Adrenal gland (tissue), 12 donors: ENCODE data around the gene PUSL1. TPM values are rescaled to one million over a fixed set of nuclear protein-coding genes. Genes with fewer than 3 reads are reported as not detected.

Experiments used
- DNase-seq, 7 donors: peaks; one replicate each; pipeline ENCODE4 v3.0.0-alpha.2; 2019 to 2020
- H3K27ac ChIP-seq, 5 donors: fragments of 200-600 bp; sonication (generic) in 4 of 5; 1 replicate in 3 of 5; 2 replicates in 2 of 5; pipeline versions ENCODE4 v1.5.1 to v1.8.0; 2016 to 2020; ENCODE audit warnings: mild to moderate bottlenecking in 1 of 5
- H3K27me3 ChIP-seq: fragments of 200-600 bp; 2 replicates; pipeline ENCODE4 v1.8.0; 2021
- H3K36me3 ChIP-seq, 2 donors: fragments of 200-600 bp; replicated peaks in 1 of 2; 1 replicate in 1 of 2; 2 replicates in 1 of 2; pipeline versions ENCODE4 v1.5.1 to v1.8.0; 2018 to 2022
- H3K4me1 ChIP-seq, 2 donors: fragments of 200-600 bp; replicated peaks in 1 of 2; 1 replicate in 1 of 2; 2 replicates in 1 of 2; pipeline versions ENCODE4 v1.5.1 to v1.8.0; 2018 to 2021
- H3K4me3 ChIP-seq, 4 donors: fragments of 200-600 bp; sonication (generic) in 3 of 4; one replicate each; pipeline ENCODE4 v1.5.1; 2016 to 2018
- H3K9me3 ChIP-seq, 3 donors: fragments of 200-600 bp; sonication (generic) in 1 of 3; replicated peaks in 1 of 3; 1 replicate in 2 of 3; 2 replicates in 1 of 3; pipeline versions ENCODE4 v1.5.1 to v1.8.0; 2016 to 2021
- POLR2A ChIP-seq, 2 donors: fragments of 450-650 bp; IDR thresholded peaks; one replicate each; pipeline ENCODE4 v1.6.1; 2017; ENCODE audit warnings: antibody characterized with exemption in 2 of 2, mild to moderate bottlenecking in 2 of 2, moderate library complexity in 1 of 2
- WGBS, 4 donors: extraction: QIAGEN DNeasy Blood & Tissue Kit in 2 of 4; methylation state at CpG; one replicate each; pipeline versions ENCODE4 v1.1.5 to v1.1.7; 2013 to 2017; 5-methylcytosine and 5-hydroxymethylcytosine counted together
- intact Hi-C, 2 donors: fragments of 100-400 bp; cut with DNase I; formaldehyde crosslinking; loops; one replicate each; pipeline versions ENCODE4 v1.14.1 to v1.15.0; 2022 to 2023
- microRNA-seq, 3 donors: library from miRNA; unstranded; fragments of <30 nt; microRNA quantifications; one replicate each; pipeline ENCODE4, GENCODE V29; 2017 to 2020
- polyA plus RNA-seq, 3 donors: library from polyadenylated mRNA; stranded (reverse); fragments of 200-250 nt in 2 of 3; fragments of 350-450 nt in 1 of 3; fragmentation: Illumina TruSeq in 1 of 3; extraction: RNeasy Lipid Tissue Mini Kit (QIAGEN cat#74804) in 1 of 3; gene quantifications; one replicate each; pipeline ENCODE4 v1.2.3, GENCODE V29; 2013 to 2014
- small RNA-seq, 2 donors: library from RNA; depleted of rRNA; stranded (forward); fragments of <200 nt; gene quantifications; one replicate each; pipeline ENCODE3, GENCODE V24; 2016
- total RNA-seq, 9 donors: library from RNA; depleted of rRNA in 4 of 9; stranded (reverse); fragments of >200 nt in 4 of 9; fragments of 120-200 nt in 1 of 9; fragmentation: NEBNext Ultra II Directional in 1 of 9; extraction: Animal tissue kit (Norgen Biotek cat#: 25700) in 1 of 9; gene quantifications; one replicate each; pipeline versions ENCODE4 v1.1.0 to v1.2.4, GENCODE V29; 2013 to 2023
- TF ChIP-seq, protein P1 (sequence below), 6 experiments: fragments of 450-650 bp in 4 of 6; fragments of 200-600 bp in 2 of 6; sonication (generic) in 1 of 6; IDR thresholded peaks; 1 replicate in 5 of 6; 2 replicates in 1 of 6; pipeline versions ENCODE4 v1.5.1 to v1.8.0; 2016 to 2021; ENCODE audit warnings: antibody characterized with exemption in 6 of 6, mild to moderate bottlenecking in 2 of 6, moderate library complexity in 1 of 6
- donor health status: healthy with polysubstance abuse.
- donor health status: Bipolar disorder and iron deficiency.
- donor health status: DM: yes; HTN: yes; CAD: no.
- donor health status: DM: no; HTN: no; CAD: no.
- donor health status: DM: no; HTN: no; CAD: no.
- donor health status: DM: yes; HTN: yes; CAD: no.

The PUSL1 gene
- total and polyA plus RNA-seq, 12 donors: 2.5 to 43.8 (median 26.1) TPM

DNA sequence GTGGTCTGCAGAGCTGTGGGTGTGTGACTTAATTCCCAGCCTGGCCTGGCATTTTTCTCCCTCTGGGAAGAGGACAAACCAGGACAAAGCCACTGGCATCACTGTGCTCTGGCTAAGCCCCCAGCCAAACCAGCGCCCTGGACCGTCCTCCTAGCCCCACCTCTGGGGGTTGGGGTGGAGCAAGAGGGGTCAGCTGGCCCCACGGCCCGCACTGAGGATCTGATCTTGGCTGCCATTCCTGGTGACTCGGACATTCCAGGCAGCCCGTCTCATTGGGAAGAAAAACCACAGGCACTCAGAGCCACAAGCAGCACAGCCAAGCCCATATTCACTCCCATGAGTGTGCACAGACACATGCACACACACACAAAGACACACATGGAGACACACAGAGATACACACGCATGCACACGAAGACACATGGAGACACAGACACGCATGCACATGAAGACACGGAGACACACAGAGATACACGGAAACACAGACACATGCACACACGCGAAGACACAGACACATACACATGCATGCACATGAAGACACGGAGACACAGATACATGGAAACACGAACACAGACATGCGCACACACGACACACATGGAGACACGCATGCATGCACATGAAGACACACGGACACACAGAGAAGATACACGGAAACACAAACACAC, 52.2 kb downstream of the PUSL1 start:
- Histone ChIP-seq H3K27ac (peak overlapping the region in 3 of 5 donors; percentile 16 to 87 (median 72)), H3K4me1 (no peaks in the 10 kb centered on the region), H3K36me3 (no peaks in the 10 kb centered on the region), H3K4me3 (no peak overlapping the region), H3K9me3 (no peaks in the 10 kb centered on the region), H3K27me3 (no peaks in the 10 kb centered on the region)
- TF ChIP-seq POLR2A (IDR thresholded peaks at IDR 0.05): no peak
- TF ChIP-seq, protein P1, sequence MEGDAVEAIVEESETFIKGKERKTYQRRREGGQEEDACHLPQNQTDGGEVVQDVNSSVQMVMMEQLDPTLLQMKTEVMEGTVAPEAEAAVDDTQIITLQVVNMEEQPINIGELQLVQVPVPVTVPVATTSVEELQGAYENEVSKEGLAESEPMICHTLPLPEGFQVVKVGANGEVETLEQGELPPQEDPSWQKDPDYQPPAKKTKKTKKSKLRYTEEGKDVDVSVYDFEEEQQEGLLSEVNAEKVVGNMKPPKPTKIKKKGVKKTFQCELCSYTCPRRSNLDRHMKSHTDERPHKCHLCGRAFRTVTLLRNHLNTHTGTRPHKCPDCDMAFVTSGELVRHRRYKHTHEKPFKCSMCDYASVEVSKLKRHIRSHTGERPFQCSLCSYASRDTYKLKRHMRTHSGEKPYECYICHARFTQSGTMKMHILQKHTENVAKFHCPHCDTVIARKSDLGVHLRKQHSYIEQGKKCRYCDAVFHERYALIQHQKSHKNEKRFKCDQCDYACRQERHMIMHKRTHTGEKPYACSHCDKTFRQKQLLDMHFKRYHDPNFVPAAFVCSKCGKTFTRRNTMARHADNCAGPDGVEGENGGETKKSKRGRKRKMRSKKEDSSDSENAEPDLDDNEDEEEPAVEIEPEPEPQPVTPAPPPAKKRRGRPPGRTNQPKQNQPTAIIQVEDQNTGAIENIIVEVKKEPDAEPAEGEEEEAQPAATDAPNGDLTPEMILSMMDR (IDR thresholded peaks at IDR 0.05): no peak
- intact Hi-C loops: no loop called here
- DNase-seq: peak in 3 of 7 donors; percentile 35 to 53 (median 53)
- WGBS, 4 donors: 64 to 91% (median 75%) methylated on average over 14 to 20 of the region's 20 CpGs

Small RNAs within 50 kb of the gene (microRNA-seq; reads per million reads assigned to microRNA genes)
- gene MIR6726: 2.7 to 5.0 (median 4.0) reads per million in 3 donors
- 0 to 2.3 (median 0.57) reads per million in 3 donors for gene MIR6727
- gene MIR6808: 0 to 0.57 (median 0.45) reads per million in 3 donors

Small RNAs within 50 kb of the gene (small RNA-seq; reads per million reads assigned to genes)
- 0 to 0.17 reads per million in 2 donors for gene MIR6726

Other genes starting within 250 kb of the PUSL1 start
- gene RNF223, start 234.3 kb upstream of the PUSL1 start, total RNA-seq: not detected
- under 1 TPM in 1 of 3 donors, not detected in 2; 0.03 TPM for gene RNF223, start 234.3 kb upstream of the PUSL1 start, polyA plus RNA-seq
- gene C1orf159, start 192.5 kb upstream of the PUSL1 start, total RNA-seq: 10 to 100 TPM in 5 of 9 donors, 1 to 10 TPM in 4; 5.4 to 17.3 (median 11.0) TPM
- gene C1orf159, start 192.5 kb upstream of the PUSL1 start, polyA plus RNA-seq: 10 to 100 TPM in 2 of 3 donors, under 1 TPM in 1; 0.55 to 54.3 (median 25.5) TPM
- not detected for gene TTLL10, start 134.7 kb upstream of the PUSL1 start, total RNA-seq
- under 1 TPM in 2 of 3 donors, not detected in 1; 0.32 to 0.44 TPM for gene TTLL10, start 134.7 kb upstream of the PUSL1 start, polyA plus RNA-seq
- under 1 TPM in 3 of 9 donors, not detected in 6; 0.27 to 0.90 (median 0.39) TPM for gene TNFRSF18, start 102.0 kb upstream of the PUSL1 start, total RNA-seq
- gene TNFRSF18, start 102.0 kb upstream of the PUSL1 start, polyA plus RNA-seq: 1 to 10 TPM in 1 of 3 donors, under 1 TPM in 1, not detected in 1; 0.64 to 1.5 TPM
- gene TNFRSF4, start 94.4 kb upstream of the PUSL1 start, total RNA-seq: 1 to 10 TPM in 4 of 9 donors, under 1 TPM in 4, not detected in 1; 0.32 to 2.7 (median 0.94) TPM
- gene TNFRSF4, start 94.4 kb upstream of the PUSL1 start, polyA plus RNA-seq: 1 to 10 TPM in 2 of 3 donors, not detected in 1; 4.7 to 6.9 TPM
- 100 to 1,000 TPM in 8 of 9 donors, 10 to 100 TPM in 1; 49.4 to 221 (median 165) TPM for gene SDF4, start 76.6 kb upstream of the PUSL1 start, total RNA-seq
- gene SDF4, start 76.6 kb upstream of the PUSL1 start, polyA plus RNA-seq: 100 to 1,000 TPM; 129 to 131 (median 130) TPM
- gene B3GALT6, start 76.4 kb upstream of the PUSL1 start, total RNA-seq: 10 to 100 TPM; 11.7 to 39.4 (median 19.7) TPM
- 10 to 100 TPM in 2 of 3 donors, 1 to 10 TPM in 1; 7.2 to 14.1 (median 10.3) TPM for gene B3GALT6, start 76.4 kb upstream of the PUSL1 start, polyA plus RNA-seq
- gene C1QTNF12, start 61.9 kb upstream of the PUSL1 start, total RNA-seq: 1 to 10 TPM in 4 of 9 donors, under 1 TPM in 3, not detected in 2; 0.28 to 2.6 (median 1.1) TPM
- gene C1QTNF12, start 61.9 kb upstream of the PUSL1 start, polyA plus RNA-seq: 1 to 10 TPM in 2 of 3 donors, not detected in 1; 3.0 to 4.3 TPM
- gene UBE2J2, start 34.7 kb upstream of the PUSL1 start, total RNA-seq: 10 to 100 TPM; 30.1 to 56.1 (median 44.2) TPM
- gene UBE2J2, start 34.7 kb upstream of the PUSL1 start, polyA plus RNA-seq: 10 to 100 TPM; 49.8 to 74.4 (median 55.2) TPM
- 10 to 100 TPM in 1 of 9 donors, 1 to 10 TPM in 8; 1.1 to 22.4 (median 3.7) TPM for gene SCNN1D, start 28.2 kb upstream of the PUSL1 start, total RNA-seq
- 10 to 100 TPM in 2 of 3 donors, under 1 TPM in 1; 0.18 to 53.6 (median 31.8) TPM for gene SCNN1D, start 28.2 kb upstream of the PUSL1 start, polyA plus RNA-seq
- 10 to 100 TPM; 18.1 to 81.5 (median 39.1) TPM for gene ACAP3, start 667 bp upstream of the PUSL1 start, total RNA-seq
- gene ACAP3, start 667 bp upstream of the PUSL1 start, polyA plus RNA-seq: 100 to 1,000 TPM in 2 of 3 donors, 1 to 10 TPM in 1; 5.0 to 385 (median 138) TPM
- gene INTS11, start 16.1 kb downstream of the PUSL1 start, total RNA-seq: 100 to 1,000 TPM in 2 of 9 donors, 10 to 100 TPM in 7; 53.0 to 129 (median 68.3) TPM
- 100 to 1,000 TPM in 2 of 3 donors, 10 to 100 TPM in 1; 87.7 to 601 (median 316) TPM for gene INTS11, start 16.1 kb downstream of the PUSL1 start, polyA plus RNA-seq
- gene CPTP, start 16.2 kb downstream of the PUSL1 start, total RNA-seq: 10 to 100 TPM; 10.5 to 53.0 (median 30.4) TPM
- gene CPTP, start 16.2 kb downstream of the PUSL1 start, polyA plus RNA-seq: 10 to 100 TPM in 2 of 3 donors, 1 to 10 TPM in 1; 2.9 to 45.8 (median 27.5) TPM
- gene TAS1R3, start 22.7 kb downstream of the PUSL1 start, total RNA-seq: under 1 TPM; 0.06 to 0.86 (median 0.52) TPM
- under 1 TPM; 0.05 to 0.72 (median 0.61) TPM for gene TAS1R3, start 22.7 kb downstream of the PUSL1 start, polyA plus RNA-seq
- gene DVL1, start 40.8 kb downstream of the PUSL1 start, total RNA-seq: 100 to 1,000 TPM in 3 of 9 donors, 10 to 100 TPM in 6; 55.8 to 137 (median 88.6) TPM
- 100 to 1,000 TPM in 2 of 3 donors, 1 to 10 TPM in 1; 4.0 to 279 (median 144) TPM for gene DVL1, start 40.8 kb downstream of the PUSL1 start, polyA plus RNA-seq
- 100 to 1,000 TPM in 1 of 9 donors, 10 to 100 TPM in 8; 17.5 to 104 (median 42.8) TPM for gene MXRA8, start 50.0 kb downstream of the PUSL1 start, total RNA-seq
- 10 to 100 TPM in 2 of 3 donors, 1 to 10 TPM in 1; 8.4 to 90.3 (median 70.8) TPM for gene MXRA8, start 50.0 kb downstream of the PUSL1 start, polyA plus RNA-seq
- gene AURKAIP1, start 66.6 kb downstream of the PUSL1 start, total RNA-seq: 100 to 1,000 TPM in 8 of 9 donors, 10 to 100 TPM in 1; 89.6 to 260 (median 155) TPM
- 100 to 1,000 TPM in 2 of 3 donors, 10 to 100 TPM in 1; 44.2 to 317 (median 226) TPM for gene AURKAIP1, start 66.6 kb downstream of the PUSL1 start, polyA plus RNA-seq
- 100 to 1,000 TPM in 7 of 9 donors, 10 to 100 TPM in 2; 53.4 to 264 (median 165) TPM for gene CCNL2, start 90.7 kb downstream of the PUSL1 start, total RNA-seq
- gene CCNL2, start 90.7 kb downstream of the PUSL1 start, polyA plus RNA-seq: 100 to 1,000 TPM in 2 of 3 donors, 10 to 100 TPM in 1; 65.2 to 893 (median 593) TPM
- gene MRPL20, start 98.7 kb downstream of the PUSL1 start, total RNA-seq: 100 to 1,000 TPM in 8 of 9 donors, 10 to 100 TPM in 1; 98.9 to 276 (median 160) TPM
- 100 to 1,000 TPM; 116 to 175 (median 134) TPM for gene MRPL20, start 98.7 kb downstream of the PUSL1 start, polyA plus RNA-seq
- gene ANKRD65, start 112.7 kb downstream of the PUSL1 start, total RNA-seq: 1 to 10 TPM in 5 of 9 donors, under 1 TPM in 4; 0.22 to 2.6 (median 1.4) TPM
- gene ANKRD65, start 112.7 kb downstream of the PUSL1 start, polyA plus RNA-seq: 1 to 10 TPM in 2 of 3 donors, under 1 TPM in 1; 0.53 to 3.4 (median 2.2) TPM
- gene VWA1, start 127.1 kb downstream of the PUSL1 start, total RNA-seq: 10 to 100 TPM in 8 of 9 donors, 1 to 10 TPM in 1; 4.7 to 49.0 (median 30.0) TPM
- 10 to 100 TPM in 2 of 3 donors, under 1 TPM in 1; 0.99 to 39.3 (median 25.9) TPM for gene VWA1, start 127.1 kb downstream of the PUSL1 start, polyA plus RNA-seq
- gene ATAD3C, start 141.1 kb downstream of the PUSL1 start, total RNA-seq: 1 to 10 TPM in 2 of 9 donors, under 1 TPM in 4, not detected in 3; under 0.01 to 1.4 (median 0.52) TPM
- gene ATAD3C, start 141.1 kb downstream of the PUSL1 start, polyA plus RNA-seq: 1 to 10 TPM in 1 of 3 donors, under 1 TPM in 2; 0.09 to 1.2 (median 0.72) TPM
- gene ATAD3B, start 163.2 kb downstream of the PUSL1 start, total RNA-seq: 10 to 100 TPM in 6 of 9 donors, 1 to 10 TPM in 3; 6.3 to 30.3 (median 11.2) TPM
- 100 to 1,000 TPM in 1 of 3 donors, 10 to 100 TPM in 1, 1 to 10 TPM in 1; 5.3 to 109 (median 48.4) TPM for gene ATAD3B, start 163.2 kb downstream of the PUSL1 start, polyA plus RNA-seq
- 10 to 100 TPM; 16.9 to 46.3 (median 29.0) TPM for gene ATAD3A, start 203.6 kb downstream of the PUSL1 start, total RNA-seq
- 10 to 100 TPM in 2 of 3 donors, 1 to 10 TPM in 1; 7.8 to 40.7 (median 25.1) TPM for gene ATAD3A, start 203.6 kb downstream of the PUSL1 start, polyA plus RNA-seq
- 1 to 10 TPM in 8 of 9 donors, under 1 TPM in 1; 0.95 to 7.0 (median 3.9) TPM for gene TMEM240, start 232.0 kb downstream of the PUSL1 start, total RNA-seq
- 10 to 100 TPM in 1 of 3 donors, 1 to 10 TPM in 1, not detected in 1; 5.5 to 12.4 TPM for gene TMEM240, start 232.0 kb downstream of the PUSL1 start, polyA plus RNA-seq